Measurements from ENCODE around the gene ELOA.

ELOA gene

GRCh38 chr1:23791516-23792047 lies 48.3 kb downstream of the ELOA start:
- TF ChIP-seq YY1 (IDR thresholded peaks at IDR 0.05; ENCODE audit: low read depth), result no peak
- no peak for TF ChIP-seq TEAD4 (IDR thresholded peaks at IDR 0.05)
- no peak for TF ChIP-seq TAF1 (IDR thresholded peaks at IDR 0.05; ENCODE audit: low read depth)
- no peak for TF ChIP-seq RAD21 (IDR thresholded peaks at IDR 0.05; ENCODE audit: low read depth)
- TF ChIP-seq CEBPB (IDR thresholded peaks at IDR 0.05), result no peak
- no peak; the same call in 1 of the 2 replicates for TF ChIP-seq ZBTB7A (IDR thresholded peaks at IDR 0.05; ENCODE audit: low read depth)
- no peak for TF ChIP-seq NFIC (IDR thresholded peaks at IDR 0.05)
- no peak for TF ChIP-seq EGR1 (IDR thresholded peaks at IDR 0.05)
- no peak for TF ChIP-seq CREB1 (IDR thresholded peaks at IDR 0.05; ENCODE audit: low read depth)
- TF ChIP-seq USF1 (IDR thresholded peaks at IDR 0.05), result no peak
- TF ChIP-seq FOXM1 (IDR thresholded peaks at IDR 0.05; ENCODE audit: borderline replicate concordance, low read depth), result no peak
- no peak for TF ChIP-seq EP300 (IDR thresholded peaks at IDR 0.05; ENCODE audit: borderline replicate concordance)
- TF ChIP-seq TCF12 (IDR thresholded peaks at IDR 0.05; ENCODE audit: low read depth), result no peak
- no peak for TF ChIP-seq MAX (IDR thresholded peaks at IDR 0.05)
- no peak for TF ChIP-seq REST (IDR thresholded peaks at IDR 0.05; ENCODE audit: low read depth)

GRCh38 chr1:23792151-23792945 lies 49.1 kb downstream of the ELOA start:
- TF ChIP-seq ZBTB7A (IDR thresholded peaks at IDR 0.05; ENCODE audit: low read depth) (no peak), CREB1 (IDR thresholded peaks at IDR 0.05; ENCODE audit: low read depth) (no peak), REST (IDR thresholded peaks at IDR 0.05; ENCODE audit: low read depth) (no peak), TAF1 (IDR thresholded peaks at IDR 0.05; ENCODE audit: low read depth) (no peak), TCF12 (IDR thresholded peaks at IDR 0.05; ENCODE audit: low read depth) (no peak), EGR1 (IDR thresholded peaks at IDR 0.05) (no peak), FOXM1 (IDR thresholded peaks at IDR 0.05; ENCODE audit: borderline replicate concordance, low read depth) (no peak), CEBPB (IDR thresholded peaks at IDR 0.05) (no peak), EP300 (IDR thresholded peaks at IDR 0.05; ENCODE audit: borderline replicate concordance) (no peak), TEAD4 (IDR thresholded peaks at IDR 0.05) (no peak), YY1 (IDR thresholded peaks at IDR 0.05; ENCODE audit: low read depth) (no peak), RAD21 (IDR thresholded peaks at IDR 0.05; ENCODE audit: low read depth) (no peak), MAX (IDR thresholded peaks at IDR 0.05) (no peak), NFIC (IDR thresholded peaks at IDR 0.05) (no peak)

GRCh38 chr1:23793018-23793781 lies 49.9 kb downstream of the ELOA start:
- TF ChIP-seq FOXM1 (IDR thresholded peaks at IDR 0.05; ENCODE audit: borderline replicate concordance, low read depth), result no peak
- TF ChIP-seq MAX (IDR thresholded peaks at IDR 0.05), result peak; percentile 49; the same call in 1 of the 2 replicates
- TF ChIP-seq USF1 (IDR thresholded peaks at IDR 0.05), result peak; percentile 80
- 0 out of 2 replicates have a peak, but pooled peaks have one; percentile 33 for TF ChIP-seq ZBTB7A (IDR thresholded peaks at IDR 0.05; ENCODE audit: low read depth)
- no peak for TF ChIP-seq CEBPB (IDR thresholded peaks at IDR 0.05)

GRCh38 chr1:23793861-23794731 lies 50.8 kb downstream of the ELOA start:
- TF ChIP-seq EP300 (IDR thresholded peaks at IDR 0.05; ENCODE audit: borderline replicate concordance) (no peak), CREB1 (IDR thresholded peaks at IDR 0.05; ENCODE audit: low read depth) (no peak), REST (IDR thresholded peaks at IDR 0.05; ENCODE audit: low read depth) (no peak), TCF12 (IDR thresholded peaks at IDR 0.05; ENCODE audit: low read depth) (no peak), USF1 (IDR thresholded peaks at IDR 0.05) (no peak), FOXM1 (IDR thresholded peaks at IDR 0.05; ENCODE audit: borderline replicate concordance, low read depth) (no peak), CEBPB (IDR thresholded peaks at IDR 0.05) (no peak), EGR1 (IDR thresholded peaks at IDR 0.05) (no peak), NFIC (IDR thresholded peaks at IDR 0.05) (no peak), ZBTB7A (IDR thresholded peaks at IDR 0.05; ENCODE audit: low read depth) (no peak), TEAD4 (IDR thresholded peaks at IDR 0.05) (no peak), YY1 (IDR thresholded peaks at IDR 0.05; ENCODE audit: low read depth) (no peak), TAF1 (IDR thresholded peaks at IDR 0.05; ENCODE audit: low read depth) (no peak), RAD21 (IDR thresholded peaks at IDR 0.05; ENCODE audit: low read depth) (no peak)
